MM.1S (cell line): ENCODE measurements around the gene TCOF1.

Source experiments
- CTCF ChIP-seq: fragments of 300-600 bp; sonication (generic); IDR thresholded peaks from 2 replicates; pipeline ENCODE4 v1.5.1; 2016; ENCODE audit warnings: antibody characterized with exemption, low read length, mixed read lengths
- EZH2 ChIP-seq: fragments of 300-600 bp; sonication (generic); optimal IDR thresholded peaks from 2 replicates; pipeline ENCODE3; 2017; ENCODE audit warnings: low read depth, mild to moderate bottlenecking, antibody characterized with exemption, low read length, mixed read lengths
- EZH2phosphoT487 ChIP-seq: fragments of 300-600 bp; sonication (generic); IDR thresholded peaks from 2 replicates; pipeline ENCODE4 v1.6.1; 2018; ENCODE audit warnings: antibody characterized with exemption, low read length

- TF ChIP-seq CTCF (no peak), EZH2phosphoT487 (no peak), EZH2 (no peak)
These were observed 88.6 kb downstream of the TCOF1 start for GRCh38 chr5:150446088-150446487.
